ENCODE data around the gene COX6B2. TPM values are rescaled to one million over a fixed set of nuclear protein-coding genes. Genes with fewer than 3 reads are reported as not detected.

Gene COX6B2
- total and polyA plus RNA-seq, 2 of the 8 experiments (the other 6 are each of a cell fraction or from before 2014, with no cell fraction given), result 4.9 to 6.4 TPM

- Histone ChIP-seq H3K56ac (replicated peaks; ENCODE audit: insufficient read length, low read depth, low read length) (no peak overlapping the region), H2BK5ac (ENCODE audit: low read depth, low read length) (peak overlapping the region; percentile 92), H4K20me1 (replicated peaks in 1 of 2; ENCODE audit: control insufficient read depth in 1 of 2, insufficient read depth in 2 of 2, low read length in 2 of 2) (peaks cover 0 to 8% of the 10 kb centered on the region in 2 experiments), H3K4ac (replicated peaks; ENCODE audit: insufficient read length, low read depth, low read length) (peak overlapping the region; percentile 82), H3K4me3 (ENCODE audit: extremely low read depth in 1 of 4, insufficient read depth in 2 of 4, low read depth in 3 of 4, low read length in 4 of 4) (peak overlapping the region in 3 of 4 experiments; percentile 1 to 36 (median 2); a peak in 4 of 8 replicates), H2BK20ac (ENCODE audit: low read length) (peak overlapping the region; percentile 90), H3K27me3 (replicated peaks in 1 of 4; ENCODE audit: control insufficient read depth in 3 of 4, extremely low read depth in 1 of 4, insufficient read depth in 3 of 4, low read length in 3 of 4) (peaks cover 14 to 20% (median 18%) of the 10 kb centered on the region in 4 experiments), H2BK15ac (ENCODE audit: low read length) (peak overlapping the region; percentile 83; the same call in 1 of the 2 replicates), H3K79me2 (ENCODE audit: control insufficient read depth in 1 of 2, insufficient read depth in 2 of 2, low read length in 2 of 2) (no peaks in the 10 kb centered on the region), H3K18ac (ENCODE audit: extremely low read depth, low read length) (peak overlapping the region; percentile 99), H3K27ac (ENCODE audit: low read depth, low read length) (peak overlapping the region; percentile 76), H2AFZ (ENCODE audit: low read length) (no peak overlapping the region), H3K79me1 (ENCODE audit: low read depth, low read length) (no peaks in the 10 kb centered on the region), H4K8ac (ENCODE audit: extremely low read depth, insufficient read depth, low read length) (peak overlapping the region; percentile 88), H2AK5ac (ENCODE audit: low read depth, low read length) (peak overlapping the region; percentile 93; the same call in 1 of the 2 replicates), H2BK120ac (replicated peaks; ENCODE audit: low read depth, low read length) (peak overlapping the region; percentile 45), H3K9ac (replicated peaks in 1 of 4; ENCODE audit: extremely low read depth in 1 of 4, low read depth in 3 of 4, low read length in 3 of 4) (peak overlapping the region in 3 of 4 experiments; percentile 25 to 28 (median 27); a peak in 3 of 7 replicates), H3K14ac (ENCODE audit: insufficient read length) (no peak overlapping the region), H3K23me2 (ENCODE audit: low read depth, low read length) (peaks cover 5% of the 10 kb centered on the region; the same call in 1 of the 2 replicates), H4K91ac (replicated peaks; ENCODE audit: insufficient read length, low read length) (peak overlapping the region; percentile 67), H3K4me1 (replicated peaks in 1 of 4; ENCODE audit: control insufficient read depth in 3 of 4, insufficient read depth in 4 of 4, low read length in 3 of 4) (peaks cover 11 to 43% (median 29%) of the 10 kb centered on the region in 4 experiments), H4K5ac (ENCODE audit: insufficient read length, low read depth, low read length) (peak overlapping the region; percentile 86), H3K9me3 (ENCODE audit: insufficient read depth in 2 of 2, low read depth in 1 of 2, low read length in 1 of 2) (no peaks in the 10 kb centered on the region), H3K23ac (ENCODE audit: insufficient read length) (no peak overlapping the region), H3K36me3 (ENCODE audit: control insufficient read depth in 2 of 4, insufficient read depth in 4 of 4, low read length in 3 of 4) (peaks cover 0 to 45% (median 11%) of the 10 kb centered on the region in 4 experiments; a peak in 4 of 8 replicates), H3K4me2 (ENCODE audit: insufficient read depth in 1 of 2, low read depth in 2 of 2, low read length in 2 of 2) (peak overlapping the region; percentile 66 to 67), H2BK12ac (ENCODE audit: low read depth, low read length) (peak overlapping the region; percentile 93)
- ChIA-PET POLR2A (ENCODE audit: partially characterized antibody) (interaction anchor here (0.7 to 7.9 kb wide), 25 partner anchors 8 to 112 kb away, joined by 3 to 58 read pairs (median 5); partner anchors contain the start of genes GARIN5B, IL11, KMT5C and TMEM190), CTCF (ENCODE audit: partially characterized antibody) (interaction anchor here (0.6 to 2.0 kb wide), 17 partner anchors 9 to 305 kb away, joined by 3 to 12 read pairs (median 4); partner anchors contain the start of genes KMT5C and TMEM238)
- 18% methylated on average over 22 of the region's 22 CpGs; no CpG with 5 or more reads in 1 of the 2 experiments for WGBS, 2 experiments (ENCODE audit: extremely low coverage in 1 of 2, insufficient coverage in 1 of 2, insufficient read length in 1 of 2, insufficient replicate concordance in 2 of 2, low coverage in 1 of 2, low lambda C conversion rate in 2 of 2, missing lambda C conversion rate in 1 of 2)
- FAIRE-seq, result peak; percentile 7
- DNase-seq (ENCODE audit: low read depth in 1 of 2, low spot score in 2 of 2), result peak in 1 of 2 experiments; percentile 74
- no peak for TF ChIP-seq HDAC2 (IDR thresholded peaks at IDR 0.05; ENCODE audit: borderline replicate concordance in 1 of 2, low read depth in 2 of 2, low read length in 2 of 2)
- TF ChIP-seq CHD1 (IDR thresholded peaks at IDR 0.05; ENCODE audit: low read depth, low read length), result no peak
- 0 out of 2 replicates have a peak, but pooled peaks have one; percentile 4 for TF ChIP-seq YY1 (IDR thresholded peaks at IDR 0.05; ENCODE audit: low read depth, low read length)
- TF ChIP-seq SIN3A (conservative IDR thresholded peaks at IDR 0.05 in 1 of 2, IDR thresholded peaks at IDR 0.05 in 1 of 2; ENCODE audit: low read depth in 1 of 2, low read length in 2 of 2), result no peak
- peak; percentile 54; the same call in 1 of the 2 replicates for TF ChIP-seq CHD2 (IDR thresholded peaks at IDR 0.05; ENCODE audit: low read length)
- no peak for TF ChIP-seq JUN (IDR thresholded peaks at IDR 0.05; ENCODE audit: low read depth, low read length)
- no peak for TF ChIP-seq TCF12 (IDR thresholded peaks at IDR 0.05; ENCODE audit: low read depth, low read length)
- no peak for TF ChIP-seq RFX5 (IDR thresholded peaks at IDR 0.05; ENCODE audit: borderline replicate concordance, low read depth, low read length)
- TF ChIP-seq EP300 (IDR thresholded peaks at IDR 0.05; ENCODE audit: borderline replicate concordance in 1 of 2, low read depth in 2 of 2, low read length in 2 of 2), result no peak; a peak in 1 of 3 replicates
- TF ChIP-seq ASH2L (IDR thresholded peaks at IDR 0.05; ENCODE audit: low read length), result peak; percentile 50
These were observed 6.0 kb downstream of the COX6B2 start for GRCh38 chr19:55348317-55349034.

Data from H1 (cell line).